HEK293 (cell line): ENCODE measurements around the gene KCNH8.

Source experiments
- CTCF ChIP-seq: fragments of 450-650 bp; formaldehyde crosslinking; IDR thresholded peaks from 2 replicates; pipeline ENCODE4 v1.5.1; 2016; ENCODE audit warnings: missing biosample characterization, missing genetic modification characterization
- KLF17 ChIP-seq: fragments of 450-650 bp; formaldehyde crosslinking; IDR thresholded peaks from 2 replicates; pipeline ENCODE4 v1.5.1; 2016; ENCODE audit warnings: missing biosample characterization, missing genetic modification characterization
- KLF9 ChIP-seq: fragments of 450-650 bp; formaldehyde crosslinking; IDR thresholded peaks from 2 replicates; pipeline ENCODE4 v1.5.1; 2016; ENCODE audit warnings: missing biosample characterization, missing genetic modification characterization, low read depth
- PRDM2 ChIP-seq: fragments of 450-650 bp; formaldehyde crosslinking; IDR thresholded peaks from 2 replicates; pipeline ENCODE4 v1.5.1; 2016; ENCODE audit warnings: missing biosample characterization, missing genetic modification characterization, borderline replicate concordance
- REST ChIP-seq: fragments of 450-650 bp; formaldehyde crosslinking; IDR thresholded peaks from 2 replicates; pipeline ENCODE4 v1.5.1; 2016; ENCODE audit warnings: missing biosample characterization, missing genetic modification characterization
- ZNF24 ChIP-seq: fragments of 450-650 bp; formaldehyde crosslinking; IDR thresholded peaks from 2 replicates; pipeline ENCODE4 v1.5.1; 2016; ENCODE audit warnings: missing biosample characterization, missing genetic modification characterization
- ZNF248 ChIP-seq: fragments of 450-650 bp; formaldehyde crosslinking; IDR thresholded peaks from 2 replicates; pipeline ENCODE4 v1.5.1; 2017; ENCODE audit warnings: missing biosample characterization, missing genetic modification characterization
- ZNF274 ChIP-seq, 2 experiments: fragments of 200-500 bp in 1 of 2; fragments of 450-650 bp in 1 of 2; sonication (Bioruptor generic) in 1 of 2; formaldehyde crosslinking in 1 of 2; IDR thresholded peaks; 2 replicates each; pipeline versions ENCODE4 v1.5.1 to v1.6.1; 2014 to 2016; ENCODE audit warnings: borderline replicate concordance in 1 of 2, inconsistent platforms in 1 of 2, low read length in 1 of 2, missing biosample characterization in 1 of 2, missing genetic modification characterization in 1 of 2
- ZNF292 ChIP-seq: fragments of 450-650 bp; formaldehyde crosslinking; IDR thresholded peaks from 2 replicates; pipeline ENCODE4 v1.5.1; 2016; ENCODE audit warnings: low read depth, missing biosample characterization, missing genetic modification characterization, borderline replicate concordance
- ZNF394 ChIP-seq: fragments of 450-650 bp; formaldehyde crosslinking; IDR thresholded peaks from 2 replicates; pipeline ENCODE4 v1.5.1; 2016; ENCODE audit warnings: missing biosample characterization, missing genetic modification characterization, mild to moderate bottlenecking, moderate library complexity, borderline replicate concordance
- ZNF629 ChIP-seq: fragments of 450-650 bp; formaldehyde crosslinking; IDR thresholded peaks from 2 replicates; pipeline ENCODE4 v1.5.1; 2017; ENCODE audit warnings: missing biosample characterization, missing genetic modification characterization
- ZNF645 ChIP-seq: fragments of 450-650 bp; formaldehyde crosslinking; IDR thresholded peaks from 2 replicates; pipeline ENCODE4; 2016; ENCODE audit warnings: missing biosample characterization, missing genetic modification characterization
- ZSCAN30 ChIP-seq: fragments of 450-650 bp; IDR thresholded peaks from 2 replicates; pipeline ENCODE4 v1.5.1; 2018; ENCODE audit warnings: missing biosample characterization, mild to moderate bottlenecking, missing genetic modification characterization, moderate library complexity

GRCh38 chr3:19202754-19203153 is 54.4 kb downstream of the KCNH8 start:
- TF ChIP-seq REST (tag by site-specific recombination) (no peak), PRDM2 (tag by site-specific recombination) (no peak), ZNF248 (tag by site-specific recombination) (no peak), ZNF629 (tag by site-specific recombination) (no peak), ZNF274 (IDR thresholded peaks at IDR 0.05; ENCODE audit: low read length) (no peak), ZNF274 (tag by site-specific recombination; IDR thresholded peaks at IDR 0.05; ENCODE audit: borderline replicate concordance) (no peak), KLF17 (tag by site-specific recombination) (no peak), ZNF645 (tag by site-specific recombination) (no peak), ZNF394 (tag by site-specific recombination) (no peak), CTCF (no peak), ZNF292 (tag by site-specific recombination) (no peak), KLF9 (tag by site-specific recombination) (no peak), ZSCAN30 (tag by site-specific recombination) (no peak), ZNF24 (tag by site-specific recombination) (no peak)
